T-helper 2 cell treated with Interferon-gamma antibody and Interleukin-4, amounts not matched to agents 5 μg/mL and 100 μg/mL, for 36 hours (primary cell): ENCODE measurements around the gene PNPLA5.

Experiments
- DNase-seq: peaks from one replicate; pipeline ENCODE4 v3.0.0; 2021; ENCODE audit warnings: low spot score
- H3K27ac Mint-ChIP-seq: one replicate; pipeline ENCODE4 v1.8.0; 2021; ENCODE audit warnings: mild to moderate bottlenecking, mixed read lengths
- H3K27me3 Mint-ChIP-seq: one replicate; pipeline ENCODE4 v1.8.0; 2021; ENCODE audit warnings: low read depth, mixed read lengths
- H3K36me3 Mint-ChIP-seq: one replicate; pipeline ENCODE4 v1.8.0; 2021; ENCODE audit warnings: low read depth, mixed read lengths
- H3K4me1 Mint-ChIP-seq: one replicate; pipeline ENCODE4 v1.8.0; 2021; ENCODE audit warnings: low read depth, mixed read lengths
- H3K4me3 Mint-ChIP-seq: one replicate; pipeline ENCODE4 v1.8.0; 2022; ENCODE audit warnings: mild to moderate bottlenecking, moderate library complexity, mixed read lengths
- H3K9me3 Mint-ChIP-seq: one replicate; pipeline ENCODE4 v1.8.0; 2021; ENCODE audit warnings: mixed read lengths

PNPLA5 gene

DNA sequence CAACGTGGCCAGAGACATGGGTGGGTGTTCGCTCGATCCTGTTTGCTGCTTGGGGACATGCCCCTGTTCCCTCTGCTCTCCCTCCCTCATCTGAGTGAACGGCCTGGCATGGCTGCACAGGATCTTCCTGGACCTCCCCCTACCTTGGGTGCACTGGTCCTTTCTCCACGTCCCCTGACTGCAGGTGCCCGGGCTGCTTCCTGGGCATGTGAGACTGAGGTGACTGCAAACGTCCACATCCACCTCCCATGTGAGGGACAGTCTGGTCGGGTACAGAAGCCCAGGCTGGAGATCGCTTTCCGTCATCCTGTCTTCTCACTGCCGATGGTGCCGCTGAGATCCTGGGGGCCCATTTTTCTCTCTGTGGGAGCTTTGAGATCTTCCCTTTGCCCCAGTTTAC, 41.3 kb downstream of the PNPLA5 start:
- DNase-seq: no peak
- Mint-ChIP-seq H3K4me1 (no peaks in the 10 kb centered on the region), H3K4me3 (no peak overlapping the region), H3K27me3 (peaks cover 5% of the 10 kb centered on the region), H3K36me3 (no peaks in the 10 kb centered on the region), H3K9me3 (no peaks in the 10 kb centered on the region), H3K27ac (no peak overlapping the region)

DNA sequence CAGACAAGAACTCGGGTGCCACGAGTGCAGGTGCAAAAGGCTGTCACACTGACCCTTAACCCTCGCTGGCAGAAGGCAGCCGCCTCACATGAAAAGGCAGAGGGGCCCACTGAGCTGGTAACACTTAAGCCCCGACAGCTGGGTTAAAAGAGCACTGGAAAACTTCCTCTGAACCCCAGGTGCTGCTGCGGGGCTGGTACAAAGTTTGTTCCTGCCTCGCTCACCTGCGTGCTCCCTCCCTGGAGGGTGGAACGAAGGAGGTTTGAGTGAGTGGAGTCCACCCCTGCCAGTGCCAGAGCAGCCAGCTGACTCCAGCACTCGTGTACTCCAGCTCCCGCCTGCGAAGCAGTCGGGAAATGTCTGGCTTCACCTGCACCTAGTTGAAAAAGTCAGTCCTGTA, 42.1 kb downstream of the PNPLA5 start:
- Mint-ChIP-seq H3K4me1 (no peaks in the 10 kb centered on the region), H3K27ac (no peak overlapping the region), H3K36me3 (no peaks in the 10 kb centered on the region), H3K27me3 (peaks cover 5% of the 10 kb centered on the region), H3K9me3 (no peaks in the 10 kb centered on the region), H3K4me3 (no peak overlapping the region)
- DNase-seq: no peak

DNA sequence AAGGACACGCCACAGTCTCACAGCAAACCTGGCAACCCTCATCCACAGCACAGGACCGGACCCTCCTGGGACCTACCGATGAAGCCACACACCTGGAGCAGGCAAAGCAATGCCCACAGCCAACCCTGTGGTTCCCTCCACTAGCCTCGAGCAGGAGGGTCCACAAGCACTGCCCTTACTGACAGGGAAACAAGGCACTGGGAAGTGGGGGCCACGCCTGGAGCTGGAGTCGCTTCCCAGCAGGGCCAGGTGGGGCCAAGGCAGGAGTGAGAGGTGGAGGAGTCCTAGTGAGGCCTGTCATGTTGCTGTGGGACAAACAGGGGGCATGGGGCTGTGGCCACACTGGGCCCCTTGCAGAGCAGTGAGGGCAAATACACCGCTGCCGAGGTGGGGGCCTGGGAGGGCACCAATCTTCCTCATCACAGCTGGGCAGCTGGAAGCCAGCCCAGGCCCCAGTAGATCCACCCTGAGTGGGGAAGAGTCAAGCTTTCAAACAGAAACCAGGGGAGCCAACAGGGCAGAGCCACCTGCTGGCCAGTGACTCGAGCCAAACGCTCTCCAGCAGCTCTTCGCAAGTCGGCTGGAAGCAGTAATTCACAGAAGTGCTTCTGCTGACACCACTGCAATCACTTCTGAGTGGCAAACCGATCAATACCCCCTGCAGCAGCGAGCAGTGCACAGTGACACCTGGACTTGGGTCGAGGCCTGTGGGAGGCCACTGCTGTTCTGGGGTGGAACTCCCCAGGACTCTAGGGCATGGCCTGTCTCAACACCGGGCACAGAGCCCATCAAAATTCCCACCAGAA, 43.2 kb downstream of the PNPLA5 start:
- no peaks in the 10 kb centered on the region for H3K36me3 Mint-ChIP-seq
- H3K4me1 Mint-ChIP-seq: no peaks in the 10 kb centered on the region
- H3K27me3 Mint-ChIP-seq: peaks cover 5% of the 10 kb centered on the region
- no peaks in the 10 kb centered on the region for H3K9me3 Mint-ChIP-seq
- DNase-seq: no peak
- H3K27ac Mint-ChIP-seq: no peak overlapping the region
- H3K4me3 Mint-ChIP-seq: no peak overlapping the region

DNA sequence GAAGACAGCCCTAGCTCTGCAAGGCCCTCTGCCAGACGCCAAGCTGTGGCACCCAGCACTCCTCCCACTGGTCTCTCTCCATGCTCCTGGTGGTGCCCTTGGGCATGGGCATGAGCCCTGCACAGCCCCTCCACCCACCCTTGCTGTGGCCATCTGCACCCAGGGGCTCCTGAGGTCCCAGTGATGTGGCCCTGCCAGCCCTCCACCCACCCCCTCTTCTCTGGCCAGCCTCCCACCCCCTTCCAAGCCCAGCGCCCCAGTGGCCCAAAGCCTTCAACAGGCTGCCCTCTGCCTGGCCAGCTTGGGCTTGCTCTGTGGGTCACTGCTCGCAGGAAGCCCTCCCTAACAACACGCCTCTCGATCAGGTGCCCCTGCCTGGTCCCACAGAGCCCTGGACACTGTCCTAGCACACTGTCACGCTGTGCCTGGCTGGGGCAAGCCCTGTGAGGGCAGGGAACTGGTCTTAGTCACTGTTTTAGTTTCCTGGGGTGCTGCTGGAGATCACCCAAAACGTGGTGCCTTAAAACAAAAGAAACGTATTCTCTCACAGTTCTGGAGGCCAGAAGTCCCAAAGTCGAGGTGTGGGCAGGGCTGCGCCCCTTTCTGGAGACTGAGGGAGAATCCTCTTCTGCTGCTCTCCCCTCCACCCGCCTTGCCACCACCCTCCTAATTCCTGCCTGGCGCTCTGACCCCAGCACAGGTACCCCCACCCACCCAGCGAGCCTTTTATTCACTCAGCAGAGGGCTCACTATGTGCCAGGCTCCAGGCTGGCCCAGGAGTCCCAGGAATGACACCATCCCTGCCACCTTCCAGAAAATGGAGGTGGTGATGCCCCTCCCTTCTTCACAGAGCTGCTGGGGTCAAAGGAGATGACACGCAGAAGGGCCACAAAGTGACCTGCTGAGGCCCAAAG, 44.2 kb downstream of the PNPLA5 start:
- H3K4me1 Mint-ChIP-seq: no peaks in the 10 kb centered on the region
- DNase-seq: no peak
- no peaks in the 10 kb centered on the region for H3K9me3 Mint-ChIP-seq
- peaks cover 2% of the 10 kb centered on the region for H3K27me3 Mint-ChIP-seq
- no peak overlapping the region for H3K4me3 Mint-ChIP-seq
- no peak overlapping the region for H3K27ac Mint-ChIP-seq
- H3K36me3 Mint-ChIP-seq: no peaks in the 10 kb centered on the region

DNA sequence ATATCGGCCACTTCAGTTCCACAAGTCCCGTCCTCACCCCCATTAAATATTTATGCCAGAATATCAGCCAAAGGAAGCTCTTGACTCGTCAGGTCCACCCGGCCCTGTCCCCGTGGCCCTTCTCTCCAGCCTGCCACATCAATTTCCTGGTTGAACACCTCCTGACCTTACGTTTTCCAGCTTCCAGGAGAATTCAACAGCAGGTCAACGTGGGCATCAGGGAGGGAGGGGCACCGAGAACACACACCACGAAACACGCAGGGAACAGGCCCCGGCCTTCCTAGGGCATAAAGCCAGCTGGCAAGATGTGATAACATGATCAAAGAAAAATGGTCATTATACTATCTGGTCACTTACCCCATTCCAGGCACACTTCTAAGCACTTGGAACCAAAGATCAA, 44.8 kb downstream of the PNPLA5 start:
- no peak overlapping the region for H3K27ac Mint-ChIP-seq
- no peak overlapping the region for H3K4me3 Mint-ChIP-seq
- H3K4me1 Mint-ChIP-seq: no peaks in the 10 kb centered on the region
- H3K36me3 Mint-ChIP-seq: no peaks in the 10 kb centered on the region
- H3K27me3 Mint-ChIP-seq: peaks cover 2% of the 10 kb centered on the region
- no peak for DNase-seq
- H3K9me3 Mint-ChIP-seq: no peaks in the 10 kb centered on the region

DNA sequence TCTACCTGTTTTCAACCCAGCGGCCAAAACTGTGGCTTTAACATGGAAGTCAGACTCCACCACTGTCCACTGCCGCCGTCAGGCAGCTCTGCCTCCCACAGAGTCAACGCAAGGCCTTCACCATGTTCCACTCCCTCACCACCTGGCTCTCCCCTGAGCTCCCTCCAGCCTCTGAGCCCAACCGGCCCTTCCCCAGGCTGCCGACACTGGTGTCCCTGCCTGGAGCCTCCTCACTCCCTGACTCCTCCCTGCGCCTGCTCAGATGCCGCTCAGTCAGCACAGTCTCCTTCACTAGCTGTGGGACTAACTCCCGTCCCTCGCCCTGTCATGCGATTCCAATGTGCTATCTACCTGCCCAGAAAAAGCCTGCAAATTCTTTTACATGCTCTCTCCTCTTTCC, 45.8 kb downstream of the PNPLA5 start:
- DNase-seq: no peak
- Mint-ChIP-seq H3K36me3 (no peaks in the 10 kb centered on the region), H3K4me1 (no peaks in the 10 kb centered on the region), H3K9me3 (no peaks in the 10 kb centered on the region), H3K27me3 (no peaks in the 10 kb centered on the region), H3K4me3 (no peak overlapping the region), H3K27ac (no peak overlapping the region)

- Mint-ChIP-seq H3K27ac (no peak overlapping the region), H3K4me3 (no peak overlapping the region), H3K4me1 (no peaks in the 10 kb centered on the region), H3K9me3 (no peaks in the 10 kb centered on the region), H3K27me3 (no peaks in the 10 kb centered on the region), H3K36me3 (no peaks in the 10 kb centered on the region)
- DNase-seq: no peak
Measured at GRCh38 chr22:43844560-43845545, 47.0 kb downstream of the PNPLA5 start.

DNA sequence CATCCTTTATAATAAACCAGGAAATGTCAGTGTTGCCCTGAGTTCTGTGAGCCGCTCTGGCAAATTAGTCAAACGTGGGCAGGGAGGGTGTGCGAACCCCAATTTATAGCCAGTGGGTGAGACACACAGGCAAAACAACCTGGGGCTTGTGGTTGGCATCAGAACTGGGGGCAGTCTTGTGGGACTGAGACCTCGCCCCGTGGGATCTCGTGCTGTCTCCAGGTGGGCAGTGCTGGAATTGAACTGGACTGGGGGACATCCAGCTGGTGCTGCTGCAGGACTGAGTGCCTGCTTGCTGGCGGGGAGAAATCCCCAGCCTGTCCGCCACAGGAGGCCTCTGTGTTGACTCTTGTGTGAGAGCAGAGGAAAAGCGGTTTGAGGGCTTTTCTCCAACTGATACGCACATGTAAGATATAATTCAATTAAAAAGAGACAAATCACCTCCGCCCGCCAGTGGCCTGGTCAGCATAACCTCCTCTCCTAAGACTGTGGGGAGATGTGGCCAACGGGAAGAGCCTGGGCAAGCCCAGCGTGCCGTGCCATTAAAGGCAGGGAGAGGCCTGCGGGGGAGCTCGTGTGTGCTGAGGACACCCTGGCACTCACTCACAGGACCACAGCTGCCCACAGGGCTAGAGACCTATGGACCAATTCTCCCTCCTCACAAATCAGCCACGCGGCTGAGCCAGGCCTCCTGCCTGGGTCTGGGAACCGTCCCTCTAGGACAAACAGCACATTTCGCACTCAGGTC, 47.9 kb downstream of the PNPLA5 start:
- no peak for DNase-seq
- no peak overlapping the region for H3K4me3 Mint-ChIP-seq
- H3K36me3 Mint-ChIP-seq: no peaks in the 10 kb centered on the region
- H3K9me3 Mint-ChIP-seq: no peaks in the 10 kb centered on the region
- no peaks in the 10 kb centered on the region for H3K4me1 Mint-ChIP-seq
- H3K27me3 Mint-ChIP-seq: no peaks in the 10 kb centered on the region
- H3K27ac Mint-ChIP-seq: no peak overlapping the region

- Mint-ChIP-seq H3K4me1 (no peaks in the 10 kb centered on the region), H3K36me3 (no peaks in the 10 kb centered on the region), H3K4me3 (no peak overlapping the region), H3K27ac (no peak overlapping the region), H3K27me3 (no peaks in the 10 kb centered on the region), H3K9me3 (no peaks in the 10 kb centered on the region)
- no peak for DNase-seq
Measured at GRCh38 chr22:43841742-43842141, 50.1 kb downstream of the PNPLA5 start.

DNA sequence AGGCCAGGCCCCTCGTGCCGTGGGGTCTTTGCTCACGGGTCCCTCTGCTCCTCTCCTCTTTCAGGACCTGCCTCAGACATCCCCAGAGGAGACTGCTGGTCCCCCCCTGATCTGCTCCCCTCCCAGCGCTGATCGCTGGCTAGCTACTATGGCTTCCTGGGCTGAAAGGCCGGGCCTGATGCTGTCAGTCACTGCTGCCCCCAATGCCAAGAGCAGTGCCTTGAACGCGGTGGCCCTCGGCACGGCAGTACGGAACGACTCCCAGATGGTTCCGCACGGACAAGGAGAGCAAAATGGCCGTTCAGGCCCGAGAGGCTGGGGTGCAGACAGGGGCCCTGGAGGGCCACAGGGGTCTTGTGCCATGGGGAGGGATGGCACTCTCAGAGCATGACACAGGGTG, 51.0 kb downstream of the PNPLA5 start:
- Mint-ChIP-seq H3K9me3 (no peaks in the 10 kb centered on the region), H3K27ac (no peak overlapping the region), H3K4me3 (no peak overlapping the region), H3K36me3 (no peaks in the 10 kb centered on the region), H3K27me3 (no peaks in the 10 kb centered on the region), H3K4me1 (no peaks in the 10 kb centered on the region)
- no peak for DNase-seq

GRCh38 chr22:43840431-43840830, 51.4 kb downstream of the PNPLA5 start:
- Mint-ChIP-seq H3K4me1 (no peaks in the 10 kb centered on the region), H3K36me3 (no peaks in the 10 kb centered on the region), H3K9me3 (no peaks in the 10 kb centered on the region), H3K27ac (no peak overlapping the region), H3K4me3 (no peak overlapping the region), H3K27me3 (no peaks in the 10 kb centered on the region)
- DNase-seq: no peak

GRCh38 chr22:43839781-43840180, 52.0 kb downstream of the PNPLA5 start:
- Mint-ChIP-seq H3K4me3 (no peak overlapping the region), H3K27me3 (peaks cover 2% of the 10 kb centered on the region), H3K36me3 (no peaks in the 10 kb centered on the region), H3K27ac (no peak overlapping the region), H3K9me3 (no peaks in the 10 kb centered on the region), H3K4me1 (no peaks in the 10 kb centered on the region)
- no peak for DNase-seq
